Keratinocyte (primary cell): ENCODE results near the gene ACTR2.

Source experiments
- CTCF ChIP-seq, 3 experiments: IDR thresholded peaks in 1 of 3; conservative IDR thresholded peaks in 1 of 3; optimal IDR thresholded peaks in 1 of 3; 2 replicates in 2 of 3; 3 replicates in 1 of 3; pipeline versions ENCODE3 to v1.5.1; 2011; ENCODE audit warnings: low read length in 3 of 3, mild to moderate bottlenecking in 3 of 3, moderate library complexity in 2 of 3, control low read depth in 1 of 3, inconsistent platforms in 1 of 3; ENCODE audit not compliant: insufficient read depth in 2 of 3; ENCODE audit errors: extremely low read depth in 1 of 3
- EZH2 ChIP-seq: IDR thresholded peaks from one replicate; pipeline ENCODE4 v1.6.1; 2012; ENCODE audit warnings: inconsistent platforms, mild to moderate bottlenecking, low read length, moderate library complexity

- TF ChIP-seq CTCF (optimal IDR thresholded peaks at IDR 0.05 in 1 of 3, IDR thresholded peaks at IDR 0.05 in 1 of 3, conservative IDR thresholded peaks at IDR 0.05 in 1 of 3; ENCODE audit: extremely low read depth in 1 of 3, insufficient read depth in 2 of 3, low read length in 3 of 3) (no peak), EZH2 (no peak)
Measured at GRCh38 chr2:65199891-65200290, 27.7 kb upstream of the ACTR2 start.
